CD4-positive, alpha-beta T cell (primary cell): ENCODE data around the gene PAX2. TPM values are rescaled to one million over a fixed set of nuclear protein-coding genes. Genes with fewer than 3 reads are reported as not detected.

Experiments used
- ATAC-seq: fragments of 200-7000 bp; cut with Tn5 transposase; one replicate; pipeline ENCODE4 v1.10.0; 2022; ENCODE audit warnings: mild to moderate bottlenecking; ENCODE audit not compliant: poor library complexity
- CTCF ChIA-PET: fragments of 350-600 bp; sonication (Branson Sonifier 250); formaldehyde crosslinking; loops from one replicate; lab custom pipeline; 2021; ENCODE audit warnings: antibody characterized with exemption, inconsistent platforms; lab: Charles Lee
- POLR2A ChIA-PET: fragments of 350-600 bp; sonication (Branson Sonifier 250); formaldehyde crosslinking; loops from one replicate; lab custom pipeline; 2021; ENCODE audit warnings: antibody characterized with exemption, inconsistent platforms; lab: Charles Lee
- DNase-seq, 14 experiments: peaks; one replicate each; pipeline ENCODE4 v3.0.0-alpha.2; 2013 to 2020; ENCODE audit warnings: mixed read lengths in 2 of 14
- H3K27ac ChIP-seq, 2 donors: one replicate each; pipeline versions ENCODE4 v1.5.1 to v1.7.0; 2013; ENCODE audit warnings: low read length in 2 of 2, low read depth in 1 of 2, mild to moderate bottlenecking in 1 of 2
- H3K27me3 ChIP-seq, 2 experiments: 1 replicate in 1 of 2; 2 replicates in 1 of 2; pipeline versions ENCODE4 v1.6.1 to v1.7.0; 2013; ENCODE audit warnings: low read length in 2 of 2, control low read depth in 1 of 2, mild to moderate bottlenecking in 1 of 2, moderate library complexity in 1 of 2; ENCODE audit not compliant: insufficient read depth in 2 of 2, control insufficient read depth in 1 of 2
- H3K36me3 ChIP-seq: one replicate; pipeline ENCODE4 v1.6.1; 2013; ENCODE audit warnings: low read length, control low read depth; ENCODE audit not compliant: insufficient read depth
- H3K4me1 ChIP-seq: one replicate; pipeline ENCODE4 v1.6.1; 2013; ENCODE audit warnings: low read length, control low read depth; ENCODE audit not compliant: insufficient read depth
- H3K4me3 ChIP-seq: one replicate; pipeline ENCODE4 v1.5.1; 2013; ENCODE audit warnings: mild to moderate bottlenecking, low read length, moderate library complexity
- H3K9me3 ChIP-seq, 2 experiments: 1 replicate in 1 of 2; 2 replicates in 1 of 2; pipeline versions ENCODE4 v1.6.1 to v1.7.0; 2013; ENCODE audit warnings: low read length in 2 of 2, mild to moderate bottlenecking in 2 of 2, control low read depth in 1 of 2, moderate library complexity in 1 of 2; ENCODE audit not compliant: control insufficient read depth in 1 of 2, insufficient read depth in 1 of 2
- H3K27ac Mint-ChIP-seq: one replicate; pipeline ENCODE4 v1.8.0; 2020; ENCODE audit warnings: mixed read lengths
- H3K27me3 Mint-ChIP-seq: one replicate; pipeline ENCODE4 v1.8.0; 2021; ENCODE audit warnings: mixed read lengths
- H3K36me3 Mint-ChIP-seq: one replicate; pipeline ENCODE4 v1.8.0; 2021; ENCODE audit warnings: low read depth, mixed read lengths
- H3K4me1 Mint-ChIP-seq: one replicate; pipeline ENCODE4 v1.8.0; 2021; ENCODE audit warnings: low read depth, mixed read lengths
- H3K4me3 Mint-ChIP-seq: one replicate; pipeline ENCODE4 v1.8.0; 2020; ENCODE audit warnings: mild to moderate bottlenecking, mixed read lengths
- H3K9me3 Mint-ChIP-seq: one replicate; pipeline ENCODE4 v1.8.0; 2020; ENCODE audit warnings: mixed read lengths
- intact Hi-C, 2 experiments: fragments of 100-400 bp; cut with DNase I in 1 of 2; cut with micrococcal nuclease in 1 of 2; formaldehyde crosslinking; loops; one replicate each; pipeline versions ENCODE4 v1.15.1 to v1.9.0; 2023 to 2025; cut with DNase I, micrococcal nuclease
- total RNA-seq, 174 experiments: library from RNA in 2 of 174; stranded (reverse) in 2 of 174; gene quantifications; one replicate each; pipeline ENCODE4 v1.2.3 and lab custom pipeline; 2021 to 2026
- TF ChIP-seq, protein P1 (sequence below): fragments of 200-600 bp; IDR thresholded peaks from one replicate; pipeline ENCODE4 v1.8.0; 2022; ENCODE audit warnings: antibody characterized with exemption, mild to moderate bottlenecking

Gene PAX2
- total RNA-seq, 2 experiments from 2014 or later, result not detected

DNA sequence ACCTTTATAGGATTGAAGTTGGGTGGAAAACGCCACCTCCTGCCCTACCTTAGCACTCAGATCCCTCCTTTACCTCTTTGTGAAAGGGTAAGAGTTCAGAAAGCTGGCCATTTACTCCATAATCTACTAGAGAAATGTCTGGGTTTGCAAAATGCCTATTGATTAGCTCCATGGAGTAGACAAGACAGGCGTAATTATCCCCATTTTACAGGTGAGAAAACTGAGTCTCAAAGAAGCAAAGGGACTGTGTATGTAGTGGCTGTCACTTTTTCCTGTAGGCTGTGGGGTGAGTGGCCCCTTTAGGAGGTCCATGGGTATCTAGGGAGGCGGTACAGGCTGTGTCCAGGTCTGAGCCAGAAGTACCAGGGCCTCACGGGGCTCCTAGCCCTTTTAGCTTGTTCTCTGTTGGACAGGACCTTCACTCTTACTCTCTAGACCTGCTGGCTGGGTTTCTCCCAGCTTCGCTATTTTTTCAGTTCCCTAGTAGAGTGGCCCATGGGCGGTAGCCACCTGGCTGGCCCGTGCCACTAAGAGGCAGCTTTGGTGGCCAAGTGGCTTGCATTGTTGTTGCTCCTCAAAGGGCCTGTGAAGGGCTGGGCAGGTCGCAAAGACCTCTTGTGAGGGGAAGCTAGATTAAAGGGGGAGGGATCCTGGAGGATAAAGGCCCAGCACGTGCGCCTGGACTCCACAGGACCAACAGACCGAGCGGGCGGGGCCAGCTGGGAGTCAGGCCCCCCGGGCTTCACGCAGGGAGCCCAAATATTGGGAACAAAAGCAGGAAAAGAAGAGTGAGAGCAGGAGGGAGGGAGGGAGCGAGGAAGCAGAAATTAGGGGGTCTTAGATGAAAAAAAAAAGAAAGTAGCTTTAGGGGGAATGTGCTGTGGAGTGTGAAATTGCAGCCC is 4.7 kb upstream of the PAX2 start:
- H3K4me1 ChIP-seq, result peaks cover 38% of the 10 kb centered on the region
- Mint-ChIP-seq H3K36me3 (no peaks in the 10 kb centered on the region), H3K9me3 (no peaks in the 10 kb centered on the region), H3K27me3 (peaks cover 89% of the 10 kb centered on the region), H3K4me3 (no peak overlapping the region), H3K27ac (no peak overlapping the region), H3K4me1 (peaks cover 35% of the 10 kb centered on the region)
- ChIA-PET POLR2A (no interaction called here), CTCF (no interaction called here)
- no peaks in the 10 kb centered on the region for H3K36me3 ChIP-seq
- H3K27me3 ChIP-seq, result peaks cover 89 to 98% of the 10 kb centered on the region in 2 experiments
- no peak for ATAC-seq
- DNase-seq, result no peak
- intact Hi-C loops, result no loop called here
- no peak overlapping the region for H3K27ac ChIP-seq
- peaks cover 0 to 35% of the 10 kb centered on the region in 2 experiments for H3K9me3 ChIP-seq
- no peak overlapping the region for H3K4me3 ChIP-seq
- TF ChIP-seq, protein P1, sequence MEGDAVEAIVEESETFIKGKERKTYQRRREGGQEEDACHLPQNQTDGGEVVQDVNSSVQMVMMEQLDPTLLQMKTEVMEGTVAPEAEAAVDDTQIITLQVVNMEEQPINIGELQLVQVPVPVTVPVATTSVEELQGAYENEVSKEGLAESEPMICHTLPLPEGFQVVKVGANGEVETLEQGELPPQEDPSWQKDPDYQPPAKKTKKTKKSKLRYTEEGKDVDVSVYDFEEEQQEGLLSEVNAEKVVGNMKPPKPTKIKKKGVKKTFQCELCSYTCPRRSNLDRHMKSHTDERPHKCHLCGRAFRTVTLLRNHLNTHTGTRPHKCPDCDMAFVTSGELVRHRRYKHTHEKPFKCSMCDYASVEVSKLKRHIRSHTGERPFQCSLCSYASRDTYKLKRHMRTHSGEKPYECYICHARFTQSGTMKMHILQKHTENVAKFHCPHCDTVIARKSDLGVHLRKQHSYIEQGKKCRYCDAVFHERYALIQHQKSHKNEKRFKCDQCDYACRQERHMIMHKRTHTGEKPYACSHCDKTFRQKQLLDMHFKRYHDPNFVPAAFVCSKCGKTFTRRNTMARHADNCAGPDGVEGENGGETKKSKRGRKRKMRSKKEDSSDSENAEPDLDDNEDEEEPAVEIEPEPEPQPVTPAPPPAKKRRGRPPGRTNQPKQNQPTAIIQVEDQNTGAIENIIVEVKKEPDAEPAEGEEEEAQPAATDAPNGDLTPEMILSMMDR, result no peak

DNA sequence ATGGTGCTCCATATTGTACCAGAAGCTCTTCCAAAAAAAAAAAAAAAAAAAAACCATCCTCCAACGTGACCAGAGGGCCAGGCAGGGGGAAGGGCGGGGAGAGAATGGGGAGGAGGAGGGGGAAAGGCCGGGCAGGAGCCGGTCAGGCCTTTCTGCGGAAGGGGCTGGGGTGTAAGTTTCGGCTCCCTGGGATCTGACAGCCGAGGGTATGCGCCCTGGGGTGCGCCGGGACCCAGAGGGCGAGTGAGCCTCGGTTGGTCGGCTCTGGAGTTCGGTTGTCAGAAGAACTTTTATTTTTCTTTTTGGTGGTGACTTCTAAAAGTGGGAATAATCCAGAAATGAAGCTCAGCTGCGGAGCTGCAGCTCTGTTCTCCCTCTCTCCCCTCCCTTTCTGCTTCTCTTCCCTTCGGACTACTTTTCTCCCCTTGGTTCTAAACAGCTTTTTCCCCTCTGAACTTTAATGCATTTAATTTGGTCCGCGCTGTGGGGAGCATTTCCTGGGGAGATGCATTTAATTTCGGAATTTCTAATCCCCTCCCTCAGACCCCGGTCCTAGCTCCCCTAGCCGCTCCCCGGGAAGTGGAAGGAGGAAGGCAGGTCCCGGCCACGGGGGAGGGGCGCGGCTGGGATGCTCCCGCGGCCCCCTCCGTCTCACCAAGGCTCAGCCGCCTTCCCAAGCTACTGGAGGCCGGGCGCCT is 3.9 kb upstream of the PAX2 start:
- Mint-ChIP-seq H3K9me3 (no peaks in the 10 kb centered on the region), H3K4me3 (no peak overlapping the region), H3K36me3 (no peaks in the 10 kb centered on the region), H3K4me1 (peaks cover 41% of the 10 kb centered on the region), H3K27me3 (peaks cover 87% of the 10 kb centered on the region), H3K27ac (no peak overlapping the region)
- Histone ChIP-seq H3K4me3 (no peak overlapping the region), H3K36me3 (no peaks in the 10 kb centered on the region), H3K27me3 (peaks cover 88 to 96% of the 10 kb centered on the region in 2 experiments), H3K9me3 (peaks cover 0 to 35% of the 10 kb centered on the region in 2 experiments), H3K27ac (no peak overlapping the region), H3K4me1 (peaks cover 38% of the 10 kb centered on the region)
- ChIA-PET POLR2A (no interaction called here), CTCF (no interaction called here)
- TF ChIP-seq, protein P1, result no peak
- intact Hi-C loops, result no loop called here
- ATAC-seq (no peak), DNase-seq (no peak)

DNA sequence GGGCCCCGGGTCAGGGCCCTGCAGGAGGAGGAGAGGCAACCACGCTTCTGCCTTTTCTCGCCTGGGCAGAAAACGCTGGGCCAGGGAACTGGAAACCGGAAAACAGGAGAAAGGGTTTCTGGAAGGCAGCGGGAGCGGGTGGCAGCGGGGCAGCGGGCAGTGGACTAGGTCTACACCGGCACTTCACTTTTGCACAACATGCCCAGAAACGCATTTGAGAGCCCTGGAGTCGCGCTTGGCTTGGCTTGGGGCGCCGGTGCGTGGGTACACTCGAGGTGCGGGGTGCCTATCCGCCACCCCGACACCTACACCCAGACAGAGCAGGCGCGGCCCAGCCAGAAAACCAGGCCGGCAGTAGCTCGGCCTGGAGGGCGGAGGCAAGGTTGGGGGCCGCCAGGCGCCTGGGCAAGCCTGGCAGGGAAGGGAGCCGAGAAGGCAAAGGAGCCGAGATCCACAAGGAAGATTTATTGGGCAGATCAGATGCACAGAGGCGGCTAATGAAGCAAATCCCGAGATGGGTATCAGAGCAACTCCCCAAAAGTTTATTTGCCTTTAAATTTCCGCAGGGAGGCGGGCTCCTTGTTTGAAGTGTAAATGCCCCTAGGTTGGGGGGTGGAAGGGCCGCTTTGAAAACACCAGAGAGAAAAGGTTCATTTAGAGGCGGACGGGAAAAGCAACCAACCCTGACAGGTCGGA is 3.2 kb upstream of the PAX2 start:
- H3K27me3 ChIP-seq, result peaks cover 87 to 96% of the 10 kb centered on the region in 2 experiments
- intact Hi-C loops, result no loop called here
- ATAC-seq (no peak), DNase-seq (no peak)
- Mint-ChIP-seq H3K36me3 (no peaks in the 10 kb centered on the region), H3K9me3 (no peaks in the 10 kb centered on the region), H3K4me3 (no peak overlapping the region), H3K27me3 (peaks cover 87% of the 10 kb centered on the region), H3K27ac (no peak overlapping the region), H3K4me1 (peaks cover 47% of the 10 kb centered on the region)
- no peaks in the 10 kb centered on the region for H3K36me3 ChIP-seq
- TF ChIP-seq, protein P1, result no peak
- POLR2A ChIA-PET, result interaction anchor here (1.2 kb wide), 1 partner anchor 180 kb away, joined by 4 read pairs; no protein-coding TSS in a partner anchor
- H3K4me1 ChIP-seq, result peaks cover 34% of the 10 kb centered on the region
- H3K27ac ChIP-seq, result no peak overlapping the region
- no peak overlapping the region for H3K4me3 ChIP-seq
- H3K9me3 ChIP-seq, result peaks cover 0 to 32% of the 10 kb centered on the region in 2 experiments
- CTCF ChIA-PET, result interaction anchor here (1.3 to 1.6 kb wide), 2 partner anchors 14 to 179 kb away, joined by 3 read pairs; no protein-coding TSS in a partner anchor
